SK-N-SH (cell line): ENCODE measurements around the gene SPINK13. TPM values are rescaled to one million over a fixed set of nuclear protein-coding genes. Genes with fewer than 3 reads are reported as not detected.

Experiments used
- CTCF ChIA-PET: fragments of 300-600, 350-600 bp; formaldehyde crosslinking; extraction: SDS; loops from one replicate; lab custom pipeline; 2021; lab: Yijun Ruan, JAX
- POLR2A ChIA-PET: fragments of 350-600 bp; sonication (Branson Sonifier 250); formaldehyde crosslinking; extraction: SDS; loops from one replicate; lab custom pipeline; 2020; ENCODE audit warnings: antibody characterized with exemption, inconsistent platforms; lab: Yijun Ruan, JAX
- DNase-seq: peaks from one replicate; pipeline ENCODE4 v3.0.0; 2012
- H2AFZ ChIP-seq: fragments of 200-600 bp; sonication (generic); 2 replicates; pipeline ENCODE4 v1.8.1; 2016; ENCODE audit warnings: antibody characterized with exemption, mild to moderate bottlenecking, low read depth
- H3F3A ChIP-seq: fragments of 200-600 bp; sonication (generic); replicated peaks from 2 replicates; pipeline ENCODE3; 2016; ENCODE audit warnings: antibody characterized with exemption, mild to moderate bottlenecking; ENCODE audit not compliant: insufficient read depth
- H3K27ac ChIP-seq, 2 experiments: fragments of 200-500 bp in 1 of 2; fragments of 200-600 bp in 1 of 2; sonication (Bioruptor generic) in 1 of 2; sonication (generic), shearing (Covaris generic) in 1 of 2; 2 replicates each; pipeline versions ENCODE4 v1.5.1 to v1.6.1; 2014 to 2016; ENCODE audit warnings: low read depth in 2 of 2, inconsistent platforms in 1 of 2, low read length in 1 of 2, mild to moderate bottlenecking in 1 of 2, mixed read lengths in 1 of 2
- H3K27me3 ChIP-seq: fragments of 200-600 bp; sonication (generic), shearing (Covaris generic); 2 replicates; pipeline ENCODE4 v1.6.1; 2016; ENCODE audit warnings: mixed run types; ENCODE audit not compliant: insufficient read depth
- H3K36me3 ChIP-seq, 2 experiments: fragments of 200-500 bp in 1 of 2; fragments of 200-600 bp in 1 of 2; sonication (Bioruptor generic) in 1 of 2; sonication (generic) in 1 of 2; replicated peaks in 1 of 2; 2 replicates each; pipeline versions ENCODE3 to v1.5.1; 2014 to 2016; ENCODE audit warnings: low read length in 1 of 2, mild to moderate bottlenecking in 1 of 2; ENCODE audit not compliant: insufficient read depth in 2 of 2, control insufficient read depth in 1 of 2
- H3K4me1 ChIP-seq, 2 experiments: fragments of 200-500 bp in 1 of 2; fragments of 200-600 bp in 1 of 2; sonication (Bioruptor generic) in 1 of 2; sonication (generic), shearing (Covaris generic) in 1 of 2; 2 replicates each; pipeline versions ENCODE4 v1.5.1 to v1.6.1; 2014 to 2016; ENCODE audit warnings: low read depth in 1 of 2, low read length in 1 of 2, mixed run types in 1 of 2; ENCODE audit not compliant: insufficient read depth in 2 of 2, control insufficient read depth in 1 of 2
- H3K4me2 ChIP-seq: fragments of 200-600 bp; sonication (generic), shearing (Covaris generic); 2 replicates; pipeline ENCODE4 v1.6.1; 2017; ENCODE audit warnings: mixed run types
- H3K4me3 ChIP-seq, 2 experiments: fragments of 200-500 bp in 1 of 2; fragments of 200-600 bp in 1 of 2; sonication (Bioruptor generic) in 1 of 2; sonication (generic), shearing (Covaris generic) in 1 of 2; 2 replicates each; pipeline versions ENCODE4 v1.5.1 to v1.8.1; 2014 to 2016; ENCODE audit warnings: low read depth in 2 of 2, inconsistent platforms in 1 of 2, low read length in 1 of 2, mild to moderate bottlenecking in 1 of 2, mixed read lengths in 1 of 2, moderate library complexity in 1 of 2
- H3K79me2 ChIP-seq: fragments of 200-600 bp; sonication (generic); 2 replicates; pipeline ENCODE4 v1.8.1; 2017; ENCODE audit warnings: mild to moderate bottlenecking; ENCODE audit not compliant: insufficient read depth
- H3K9ac ChIP-seq: fragments of 200-600 bp; sonication (generic); 2 replicates; pipeline ENCODE4 v1.6.1; 2017; ENCODE audit warnings: mixed run types
- H3K9me2 ChIP-seq: fragments of 200-600 bp; sonication (generic); 2 replicates; pipeline ENCODE4 v1.6.1; 2017; ENCODE audit warnings: mixed run types
- H3K9me3 ChIP-seq: fragments of 200-600 bp; sonication (generic); 2 replicates; pipeline ENCODE4 v1.6.1; 2017; ENCODE audit warnings: mixed run types, mild to moderate bottlenecking, moderate library complexity
- H4K20me1 ChIP-seq: fragments of 200-600 bp; sonication (generic); 2 replicates; pipeline ENCODE4 v1.6.1; 2017; ENCODE audit warnings: mild to moderate bottlenecking, mixed run types; ENCODE audit not compliant: insufficient read depth
- ELF1 ChIP-seq: IDR thresholded peaks from 2 replicates; pipeline ENCODE4 v1.4.0; 2012
- EP300 ChIP-seq, 2 experiments: IDR thresholded peaks; 2 replicates each; pipeline versions ENCODE4 v1.4.0 to v1.6.1; 2012; ENCODE audit warnings: borderline replicate concordance in 1 of 2, low read depth in 1 of 2, low read length in 1 of 2
- FOXJ3 ChIP-seq: sonication (generic); formaldehyde crosslinking; IDR thresholded peaks from 2 replicates; pipeline ENCODE4 v1.5.1; 2020; ENCODE audit warnings: mild to moderate bottlenecking, missing genetic modification reagents
- FOXM1 ChIP-seq: IDR thresholded peaks from 2 replicates; pipeline ENCODE4 v1.4.0; 2012; ENCODE audit warnings: low read depth, mild to moderate bottlenecking
- GABPA ChIP-seq: IDR thresholded peaks from 2 replicates; pipeline ENCODE4 v1.4.0; 2012; ENCODE audit warnings: low read depth, mild to moderate bottlenecking
- JUND ChIP-seq: IDR thresholded peaks from 2 replicates; pipeline ENCODE4 v1.4.0; 2012
- MEF2A ChIP-seq: IDR thresholded peaks from 2 replicates; pipeline ENCODE4 v1.4.0; 2012; ENCODE audit warnings: low read depth, borderline replicate concordance
- MXI1 ChIP-seq: IDR thresholded peaks from 2 replicates; pipeline ENCODE4 v1.6.1; 2012; ENCODE audit warnings: mild to moderate bottlenecking, low read depth, low read length, improper control_type of control experiment
- RAD21 ChIP-seq: IDR thresholded peaks from 2 replicates; pipeline ENCODE4 v1.6.1; 2012; ENCODE audit warnings: mild to moderate bottlenecking, low read length
- RCOR1 ChIP-seq: fragments of 150-350 bp; IDR thresholded peaks from 2 replicates; pipeline ENCODE4 v1.6.1; 2017; ENCODE audit warnings: antibody characterized with exemption, low read length
- RFX5 ChIP-seq: IDR thresholded peaks from 2 replicates; pipeline ENCODE4 v1.6.1; 2012; ENCODE audit warnings: mild to moderate bottlenecking, improper control_type of control experiment, low read length
- RXRA ChIP-seq: IDR thresholded peaks from 2 replicates; pipeline ENCODE4 v1.4.0; 2012; ENCODE audit warnings: low read depth, mild to moderate bottlenecking, borderline replicate concordance
- TAF1 ChIP-seq: IDR thresholded peaks from 2 replicates; pipeline ENCODE4 v1.6.1; 2012; ENCODE audit warnings: low read depth, mild to moderate bottlenecking, low read length, moderate library complexity, borderline replicate concordance
- ZBTB33 ChIP-seq: IDR thresholded peaks from 2 replicates; pipeline ENCODE4 v1.4.0; 2012; ENCODE audit warnings: low read depth, borderline replicate concordance
- WGBS: methylation state at CpG from one replicate; pipeline ENCODE4 v1.1.6; 2017; ENCODE audit warnings: low lambda C conversion rate; 5-methylcytosine and 5-hydroxymethylcytosine counted together
- polyA plus RNA-seq, 3 experiments: library from polyadenylated mRNA; depleted of rRNA; stranded (reverse); fragments of >200 nt; gene quantifications; 2 replicates each; pipeline ENCODE4 v1.2.3, GENCODE V29; 2012
- TF ChIP-seq, protein P1 (sequence below): IDR thresholded peaks from 2 replicates; pipeline ENCODE4; 2012
- TF ChIP-seq, protein P2 (sequence below): fragments of 150-350 bp; IDR thresholded peaks from 2 replicates; pipeline ENCODE4 v1.6.1; 2017; ENCODE audit warnings: antibody characterized with exemption, low read length, low read depth, borderline replicate concordance

SPINK13 gene
- polyA plus RNA-seq, 1 of the 3 experiments (the other 2 are of a cell fraction): not detected

- 13% methylated on average over 2 of the region's 2 CpGs for WGBS
- Histone ChIP-seq H3K9me3 (no peaks in the 10 kb centered on the region), H3K27me3 (no peaks in the 10 kb centered on the region), H3K36me3 (no peaks in the 10 kb centered on the region), H3K4me3 (no peak overlapping the region), H3K9me2 (no peaks in the 10 kb centered on the region), H3K27ac (no peak overlapping the region), H3K9ac (no peak overlapping the region), H3F3A (no peaks in the 10 kb centered on the region), H4K20me1 (no peaks in the 10 kb centered on the region), H3K4me1 (no peaks in the 10 kb centered on the region), H2AFZ (no peak overlapping the region), H3K79me2 (no peaks in the 10 kb centered on the region), H3K4me2 (no peak overlapping the region)
- POLR2A ChIA-PET: no interaction called here
- CTCF ChIA-PET: interaction anchor here (1.1 to 2.0 kb wide), 6 partner anchors 11 to 417 kb away, joined by 3 to 12 read pairs (median 3); no protein-coding TSS in a partner anchor
- TF ChIP-seq FOXM1 (no peak), RAD21 (0 out of 2 replicates have a peak, but pooled peaks have one; percentile 8)
- no peak for DNase-seq
These were observed 45.6 kb downstream of the SPINK13 start for GRCh38 chr5:148314187-148314586.

GRCh38 chr5:148314731-148315130, 46.1 kb downstream of the SPINK13 start:
- ChIA-PET POLR2A (no interaction called here), CTCF (interaction anchor here (0.8 to 2.0 kb wide), 6 partner anchors 8 to 416 kb away, joined by 3 to 12 read pairs (median 3); no protein-coding TSS in a partner anchor)
- H3K4me1 ChIP-seq: no peaks in the 10 kb centered on the region
- TF ChIP-seq ZBTB33 (no peak), MEF2A (no peak), RFX5 (no peak), EP300 (IDR thresholded peaks at IDR 0.05; ENCODE audit: borderline replicate concordance in 1 of 2, low read depth in 1 of 2, low read length in 1 of 2) (no peak), ELF1 (no peak), RXRA (no peak), JUND (no peak), FOXJ3 (CRISPR knock-in tag) (no peak), MXI1 (no peak), RCOR1 (no peak), TAF1 (no peak), GABPA (no peak)
- TF ChIP-seq, protein P1, sequence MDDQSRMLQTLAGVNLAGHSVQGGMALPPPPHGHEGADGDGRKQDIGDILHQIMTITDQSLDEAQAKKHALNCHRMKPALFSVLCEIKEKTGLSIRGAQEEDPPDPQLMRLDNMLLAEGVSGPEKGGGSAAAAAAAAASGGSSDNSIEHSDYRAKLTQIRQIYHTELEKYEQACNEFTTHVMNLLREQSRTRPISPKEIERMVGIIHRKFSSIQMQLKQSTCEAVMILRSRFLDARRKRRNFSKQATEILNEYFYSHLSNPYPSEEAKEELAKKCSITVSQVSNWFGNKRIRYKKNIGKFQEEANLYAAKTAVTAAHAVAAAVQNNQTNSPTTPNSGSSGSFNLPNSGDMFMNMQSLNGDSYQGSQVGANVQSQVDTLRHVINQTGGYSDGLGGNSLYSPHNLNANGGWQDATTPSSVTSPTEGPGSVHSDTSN: no peak
- TF ChIP-seq, protein P2, sequence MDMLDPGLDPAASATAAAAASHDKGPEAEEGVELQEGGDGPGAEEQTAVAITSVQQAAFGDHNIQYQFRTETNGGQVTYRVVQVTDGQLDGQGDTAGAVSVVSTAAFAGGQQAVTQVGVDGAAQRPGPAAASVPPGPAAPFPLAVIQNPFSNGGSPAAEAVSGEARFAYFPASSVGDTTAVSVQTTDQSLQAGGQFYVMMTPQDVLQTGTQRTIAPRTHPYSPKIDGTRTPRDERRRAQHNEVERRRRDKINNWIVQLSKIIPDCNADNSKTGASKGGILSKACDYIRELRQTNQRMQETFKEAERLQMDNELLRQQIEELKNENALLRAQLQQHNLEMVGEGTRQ: no peak
- H3K27me3 ChIP-seq: no peaks in the 10 kb centered on the region
- no peaks in the 10 kb centered on the region for H3F3A ChIP-seq
- no peak overlapping the region for H3K4me2 ChIP-seq
- no peak for DNase-seq
- H3K9ac ChIP-seq: no peak overlapping the region
- H3K79me2 ChIP-seq: no peaks in the 10 kb centered on the region
- H3K36me3 ChIP-seq: no peaks in the 10 kb centered on the region
- no peak overlapping the region for H2AFZ ChIP-seq
- no peaks in the 10 kb centered on the region for H3K9me2 ChIP-seq
- H3K9me3 ChIP-seq: no peaks in the 10 kb centered on the region
- H3K27ac ChIP-seq: no peak overlapping the region
- WGBS: 25% methylated on average over 4 of the region's 4 CpGs
- no peaks in the 10 kb centered on the region for H4K20me1 ChIP-seq
- H3K4me3 ChIP-seq: no peak overlapping the region
